ENCODE results near the gene ZNF593OS. TPM values are rescaled to one million over a fixed set of nuclear protein-coding genes. Genes with fewer than 3 reads are reported as not detected.
A peak's percentile ranks its signal among the peaks of the same experiment; 100 is the strongest.

ZNF593OS gene
- total and polyA plus RNA-seq, 5 donors, result 0.18 TPM; not detected in 4

DNA sequence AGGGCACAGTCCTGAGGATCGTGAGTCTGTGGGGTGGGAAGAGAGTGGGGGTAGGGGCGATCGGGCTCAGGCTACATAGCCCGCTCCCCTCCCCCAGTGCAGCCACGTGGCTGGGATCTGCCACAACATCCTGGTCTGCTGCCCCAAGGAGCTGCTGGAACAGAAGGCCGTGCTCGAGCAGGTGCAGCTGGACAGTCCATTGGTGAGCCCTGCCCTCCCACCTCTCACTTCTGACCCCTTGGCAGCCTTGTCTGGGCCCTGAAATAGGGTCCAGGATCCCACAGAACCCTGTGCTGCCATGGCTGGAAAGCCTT lies 10.7 kb upstream of the ZNF593OS start:
- intact Hi-C loops (cut with DNase I), result loop anchor here in 2 of 4 donors (10.0 kb wide), 1 partner anchor 142 kb away; no protein-coding TSS in a partner anchor
- H3K27me3 ChIP-seq (ENCODE audit: control insufficient read depth, insufficient read depth), result no peaks in the 10 kb centered on the region
- no peaks in the 10 kb centered on the region for H3K4me1 ChIP-seq (ENCODE audit: control insufficient read depth, insufficient read depth, low read length)
- 84% methylated on average over 7 of the region's 7 CpGs for WGBS
- ATAC-seq (no peak), DNase-seq (no peak)
- no peak overlapping the region for H3K27ac ChIP-seq (ENCODE audit: low read length)
- H3K4me3 ChIP-seq (ENCODE audit: low read length), result no peak overlapping the region
- H3K9me3 ChIP-seq (ENCODE audit: control insufficient read depth, low read length), result no peaks in the 10 kb centered on the region

DNA sequence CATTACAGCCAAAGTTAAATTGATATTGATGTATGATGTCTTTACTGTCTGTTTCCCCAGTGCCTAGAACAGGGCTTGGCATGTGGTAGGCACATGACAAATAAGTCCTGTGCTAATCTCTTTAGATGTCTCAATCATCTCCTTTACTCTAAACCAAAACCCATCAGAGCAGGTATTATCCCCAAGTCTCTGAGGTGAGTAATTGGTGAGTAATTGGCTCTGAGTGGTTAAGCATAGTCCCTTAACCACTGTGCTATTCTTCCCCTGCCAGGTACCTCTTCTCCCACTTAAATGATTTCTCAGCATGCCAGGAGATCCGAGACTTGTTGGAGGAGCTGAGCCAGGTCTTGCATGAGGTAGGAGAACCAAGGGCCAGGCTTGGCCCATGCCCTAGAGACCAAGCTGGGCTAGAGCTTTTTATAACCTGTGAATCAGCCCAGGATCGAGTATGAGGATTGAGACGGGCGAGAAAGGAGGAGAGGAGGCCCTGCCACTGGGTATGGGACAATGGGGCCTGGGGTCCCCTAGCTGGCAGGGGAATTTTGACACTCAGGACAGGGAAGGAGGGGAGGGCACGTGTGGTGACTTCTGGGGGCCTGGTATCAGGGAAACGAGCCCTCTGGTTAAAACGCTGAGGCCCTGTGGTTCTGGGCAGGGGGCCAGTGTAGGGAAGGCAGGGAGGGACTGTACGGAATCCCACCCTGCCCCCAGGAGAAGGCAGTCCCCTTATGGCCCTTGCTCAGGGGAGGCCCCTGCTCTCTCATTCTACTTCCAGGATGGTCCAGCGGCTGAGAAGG lies 10.2 kb upstream of the ZNF593OS start:
- Histone ChIP-seq H3K4me1 (ENCODE audit: control insufficient read depth, insufficient read depth, low read length) (no peaks in the 10 kb centered on the region), H3K27ac (ENCODE audit: low read length) (no peak overlapping the region), H3K9me3 (ENCODE audit: control insufficient read depth, low read length) (no peaks in the 10 kb centered on the region), H3K27me3 (ENCODE audit: control insufficient read depth, insufficient read depth) (no peaks in the 10 kb centered on the region), H3K4me3 (ENCODE audit: low read length) (no peak overlapping the region)
- DNase-seq (no peak), ATAC-seq (no peak)
- intact Hi-C loops (cut with DNase I), result loop anchor here in 2 of 4 donors (10.0 kb wide), 1 partner anchor 143 kb away; no protein-coding TSS in a partner anchor
- WGBS, result 64% methylated on average over 9 of the region's 9 CpGs

DNA sequence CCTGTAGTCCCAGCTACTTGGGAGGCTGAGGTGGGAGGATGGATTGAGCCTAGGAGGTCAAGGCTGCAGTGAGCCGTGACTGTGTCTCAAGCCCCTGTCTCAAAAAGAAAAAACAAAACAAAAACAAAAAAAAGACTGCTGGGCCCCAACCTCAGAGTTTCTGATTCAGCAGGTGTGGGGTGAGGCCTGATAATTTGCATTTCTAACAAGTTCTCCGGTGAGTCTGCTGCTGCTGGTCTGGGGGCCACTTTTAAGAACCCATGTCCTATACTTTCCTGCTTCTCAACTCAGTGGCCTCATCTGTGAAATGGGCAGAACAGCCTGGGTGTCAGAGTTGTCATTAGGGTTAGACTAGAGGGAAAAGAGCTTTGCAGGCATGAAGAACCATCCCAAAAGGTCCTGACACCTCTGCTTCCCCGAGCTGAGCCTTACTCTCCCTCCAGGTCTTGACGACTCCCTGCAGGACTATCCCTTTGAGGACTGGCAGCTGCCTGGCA lies 8.4 kb upstream of the ZNF593OS start:
- Histone ChIP-seq H3K4me1 (ENCODE audit: control insufficient read depth, insufficient read depth, low read length) (no peaks in the 10 kb centered on the region), H3K27me3 (ENCODE audit: control insufficient read depth, insufficient read depth) (no peaks in the 10 kb centered on the region), H3K9me3 (ENCODE audit: control insufficient read depth, low read length) (no peaks in the 10 kb centered on the region), H3K4me3 (ENCODE audit: low read length) (no peak overlapping the region), H3K27ac (ENCODE audit: low read length) (no peak overlapping the region)
- ATAC-seq, result no peak
- intact Hi-C loops (cut with DNase I), result loop anchor here in 2 of 4 donors (10.0 kb wide), 1 partner anchor 145 kb away; no protein-coding TSS in a partner anchor
- no peak for DNase-seq
- 79% methylated on average over 4 of the region's 4 CpGs for WGBS

DNA sequence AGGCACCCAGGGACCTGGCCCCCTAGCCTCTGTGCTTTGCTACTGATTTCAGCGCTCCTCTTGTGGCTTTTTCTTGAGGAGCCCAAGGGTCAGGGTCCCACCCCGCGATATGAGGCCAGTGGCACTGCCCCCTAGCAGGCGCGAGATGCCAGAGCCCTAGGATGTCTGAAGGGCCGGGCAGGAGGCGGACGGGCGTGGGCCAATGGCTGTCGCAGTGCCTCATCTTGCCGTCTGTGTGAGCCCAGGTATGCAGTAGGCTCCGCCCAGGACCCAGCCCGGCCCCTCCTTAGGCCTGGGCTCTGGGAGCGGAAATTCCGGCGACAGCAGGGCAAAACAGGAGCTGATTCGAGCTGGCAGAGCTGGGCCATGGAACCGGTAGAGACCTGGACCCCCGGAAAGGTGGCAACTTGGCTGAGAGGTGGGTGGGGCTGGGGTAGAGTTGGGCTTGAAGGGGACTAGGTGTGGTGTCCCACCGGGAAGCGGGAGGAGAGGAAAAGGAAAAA lies 5.6 kb upstream of the ZNF593OS start, which contains the start of gene CNKSR1:
Gene CNKSR1 (plus strand): TSS at position 310 of the 503 bp plus-strand sequence. CDS start 57 bp downstream, at position 367.
- H3K4me1 ChIP-seq (ENCODE audit: control insufficient read depth, insufficient read depth, low read length), result no peaks in the 10 kb centered on the region
- intact Hi-C loops (cut with DNase I), result no loop called here
- ATAC-seq (peak; percentile 40 to 53), DNase-seq (no peak)
- no peak within 1 kb of the TSS for H3K27ac ChIP-seq (ENCODE audit: low read length)
- no peaks in the 10 kb centered on the region for H3K9me3 ChIP-seq (ENCODE audit: control insufficient read depth, low read length)
- WGBS, result 42% methylated on average over 21 of the region's 21 CpGs
- no peaks in the 10 kb centered on the region for H3K27me3 ChIP-seq (ENCODE audit: control insufficient read depth, insufficient read depth)
- H3K4me3 ChIP-seq (ENCODE audit: low read length), result no peak within 1 kb of the TSS

DNA sequence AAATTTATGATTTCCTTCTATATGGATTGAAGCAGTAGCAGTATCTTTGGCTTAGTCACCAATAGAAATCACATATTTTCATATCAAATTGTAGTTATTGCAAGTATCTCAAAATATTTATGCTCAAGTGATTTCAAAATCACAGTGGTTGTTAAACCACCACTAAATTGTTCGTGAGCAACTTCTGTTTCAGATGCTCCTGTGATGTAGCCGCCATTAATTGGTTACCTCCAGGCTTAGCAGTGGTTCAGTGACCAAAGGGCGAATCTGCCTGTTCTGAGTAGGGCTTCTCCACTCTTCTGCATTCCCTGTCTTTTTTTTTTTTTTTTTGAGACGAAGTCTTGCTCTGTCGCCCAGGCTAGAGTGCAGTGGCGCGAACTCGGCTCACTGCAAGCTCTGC lies 3.7 kb upstream of the ZNF593OS start:
- no peak overlapping the region for H3K4me3 ChIP-seq (ENCODE audit: low read length)
- WGBS, result 93% methylated on average over 8 of the region's 8 CpGs
- no peaks in the 10 kb centered on the region for H3K27me3 ChIP-seq (ENCODE audit: control insufficient read depth, insufficient read depth)
- intact Hi-C loops (cut with DNase I), result no loop called here
- ATAC-seq (no peak), DNase-seq (no peak)
- peaks cover 2% of the 10 kb centered on the region for H3K4me1 ChIP-seq (ENCODE audit: control insufficient read depth, insufficient read depth, low read length)
- H3K27ac ChIP-seq (ENCODE audit: low read length), result no peak overlapping the region
- no peaks in the 10 kb centered on the region for H3K9me3 ChIP-seq (ENCODE audit: control insufficient read depth, low read length)

DNA sequence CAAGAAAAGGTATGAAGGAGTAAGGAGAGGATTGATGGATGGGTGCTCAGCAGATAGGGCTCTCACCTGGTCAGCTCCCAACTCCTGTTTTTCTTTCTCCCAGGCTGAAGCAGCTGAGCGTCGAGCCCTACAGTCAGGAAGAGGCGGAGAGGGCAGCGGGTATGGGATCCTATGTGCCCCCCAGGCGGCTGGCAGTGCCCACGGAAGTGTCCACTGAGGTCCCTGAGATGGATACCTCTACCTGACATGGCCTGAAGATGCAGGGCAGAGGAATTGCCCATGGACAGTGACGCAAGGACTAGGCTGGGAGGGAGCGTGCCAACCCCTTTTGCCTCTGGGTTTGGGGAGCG lies 1.2 kb downstream of the ZNF593OS start:
- peak overlapping the region; percentile 68 for H3K4me3 ChIP-seq (ENCODE audit: low read length)
- peaks cover 2% of the 10 kb centered on the region for H3K4me1 ChIP-seq (ENCODE audit: control insufficient read depth, insufficient read depth, low read length)
- H3K9me3 ChIP-seq (ENCODE audit: control insufficient read depth, low read length), result no peaks in the 10 kb centered on the region
- no peaks in the 10 kb centered on the region for H3K27me3 ChIP-seq (ENCODE audit: control insufficient read depth, insufficient read depth)
- WGBS, result 75% methylated on average over 9 of the region's 9 CpGs
- intact Hi-C loops (cut with DNase I), result no loop called here
- DNase-seq, result peak in 1 of 3 donors; percentile 41
- ATAC-seq, result no peak
- H3K27ac ChIP-seq (ENCODE audit: low read length), result no peak overlapping the region

DNA sequence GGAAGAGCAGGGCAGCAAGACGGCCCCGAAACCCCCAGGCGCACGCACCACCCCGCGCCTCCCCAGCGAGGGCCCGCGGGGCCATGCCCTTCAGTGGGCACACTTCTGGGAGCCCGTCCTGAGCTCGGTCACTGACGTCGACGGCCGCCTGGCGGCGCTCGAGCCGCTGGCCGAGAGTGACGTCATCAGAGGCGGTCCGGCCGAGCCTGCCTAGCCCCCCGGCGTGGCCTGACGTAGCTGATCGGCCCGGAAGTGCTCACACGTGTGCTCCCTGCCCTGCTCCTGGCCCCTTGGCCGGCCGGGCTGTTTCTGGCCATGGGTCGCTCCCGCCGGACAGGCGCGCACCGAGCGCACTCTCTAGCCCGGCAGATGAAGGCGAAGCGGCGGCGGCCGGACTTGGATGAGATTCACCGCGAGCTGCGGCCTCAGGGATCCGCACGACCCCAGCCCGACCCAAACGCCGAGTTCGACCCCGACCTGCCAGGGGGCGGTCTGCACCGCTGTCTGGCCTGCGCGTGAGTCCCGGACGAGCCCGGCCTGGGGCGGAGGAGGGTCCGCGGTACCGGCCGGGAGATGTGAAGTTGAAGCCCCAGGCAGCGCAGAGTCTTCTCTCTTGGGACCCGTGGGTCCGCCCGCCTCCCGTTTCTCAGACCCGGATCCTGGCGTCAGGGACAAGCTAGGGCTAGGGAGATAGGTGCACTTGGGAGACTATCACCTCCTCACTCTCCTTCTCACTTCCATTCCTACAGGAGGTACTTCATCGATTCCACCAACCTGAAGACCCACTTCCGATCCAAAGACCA lies 1.8 kb downstream of the ZNF593OS start, which contains the start of gene ZNF593:
Gene ZNF593 (plus strand): TSS at position 240 of the 803 bp plus-strand sequence. CDS start 76 bp downstream, at position 316.
- intact Hi-C loops (cut with DNase I), result loop anchor here in 2 of 4 donors (10.0 kb wide), 2 partner anchors 65 to 155 kb away; partner anchors contain the start of gene CEP85 (in 1 of the 2)
- DNase-seq, result peak; percentile 95 to 97 (median 97)

DNA sequence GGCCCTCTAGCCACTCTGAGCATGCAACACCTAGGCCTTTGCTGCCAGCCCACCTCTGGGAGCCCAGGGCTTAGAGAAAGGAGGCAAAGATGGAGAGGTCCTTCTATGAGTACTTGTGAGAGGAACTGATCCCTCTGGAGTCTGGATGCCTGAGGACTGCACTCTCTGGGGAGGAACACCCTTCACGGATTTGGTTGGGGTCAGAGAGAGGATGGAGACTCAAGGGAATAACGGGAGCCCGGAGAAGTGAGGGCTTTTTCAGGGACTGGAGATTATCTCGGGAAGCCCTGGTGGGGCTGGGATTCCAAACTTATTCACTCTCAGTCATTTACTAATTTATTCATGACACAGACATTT lies 2.5 kb downstream of the ZNF593OS start:
- DNase-seq, result no peak
- peaks cover 2% of the 10 kb centered on the region for H3K4me1 ChIP-seq (ENCODE audit: control insufficient read depth, insufficient read depth, low read length)
- no peaks in the 10 kb centered on the region for H3K9me3 ChIP-seq (ENCODE audit: control insufficient read depth, low read length)
- intact Hi-C loops (cut with DNase I), result loop anchor here in 2 of 4 donors (10.0 kb wide), 2 partner anchors 66 to 156 kb away; partner anchors contain the start of gene CEP85 (in 1 of the 2)
- peak overlapping the region; percentile 68 for H3K4me3 ChIP-seq (ENCODE audit: low read length)
- no peak for ATAC-seq
- WGBS, result 29% methylated on average over 4 of the region's 4 CpGs
- H3K27me3 ChIP-seq (ENCODE audit: control insufficient read depth, insufficient read depth), result no peaks in the 10 kb centered on the region
- H3K27ac ChIP-seq (ENCODE audit: low read length), result no peak overlapping the region

More for the DNA sequence above, 1.8 kb downstream of the ZNF593OS start, which contains the start of gene ZNF593:
- Histone ChIP-seq H3K9me3 (ENCODE audit: control insufficient read depth, low read length) (no peaks in the 10 kb centered on the region), H3K27ac (ENCODE audit: low read length) (peak within 1 kb of the TSS; percentile 39), H3K4me3 (ENCODE audit: low read length) (peak within 1 kb of the TSS; percentile 68), H3K27me3 (ENCODE audit: control insufficient read depth, insufficient read depth) (no peaks in the 10 kb centered on the region), H3K4me1 (ENCODE audit: control insufficient read depth, insufficient read depth, low read length) (peaks cover 2% of the 10 kb centered on the region)
- peak; percentile 97 for ATAC-seq
- WGBS, result under 1% methylated on average over 76 of the region's 76 CpGs

DNA sequence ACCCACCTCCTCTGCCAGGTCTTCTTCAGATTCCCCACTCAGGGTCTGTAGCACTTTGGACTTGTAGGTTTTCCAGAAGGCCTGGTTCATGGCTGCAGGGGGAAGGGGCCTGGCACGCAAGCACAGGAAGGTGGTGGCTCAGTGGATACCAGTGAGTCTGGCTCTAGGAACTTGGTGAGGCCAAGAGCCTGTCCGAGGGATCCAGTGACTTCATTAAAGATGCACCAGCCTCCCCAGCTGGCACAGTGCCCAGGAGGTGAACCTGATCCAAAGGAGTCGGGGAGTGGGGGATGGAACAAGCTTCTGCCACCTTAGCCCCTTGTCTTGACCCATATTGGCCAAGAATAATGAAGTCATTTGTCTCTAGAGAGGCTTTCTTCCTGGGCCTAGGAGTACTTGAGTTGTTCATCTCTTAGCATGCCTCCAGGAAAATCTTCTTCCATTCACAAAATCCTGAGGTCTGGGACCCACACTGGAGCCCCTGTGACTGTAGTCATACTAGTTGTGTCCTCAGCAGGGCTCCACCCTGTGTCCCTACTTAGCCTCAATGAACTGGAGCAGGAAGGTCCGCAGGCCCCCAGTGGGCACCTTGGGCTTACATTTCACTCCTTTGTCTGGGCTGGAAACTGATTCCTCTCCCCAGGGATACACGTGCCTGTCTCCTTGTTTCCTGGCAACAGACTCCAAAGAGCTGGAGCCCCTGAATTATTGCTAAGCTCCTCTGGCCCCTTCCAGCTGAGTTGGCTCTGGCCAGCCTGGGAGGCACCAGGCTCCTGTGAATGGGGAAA lies 3.0 kb downstream of the ZNF593OS start, which contains the start of gene C1orf232:
Gene C1orf232 (minus strand): TSS at position 554 of the 788 bp plus-strand sequence. CDS start 464 bp downstream, at position 90.
- no peak for ATAC-seq

More for the DNA sequence above, 3.0 kb downstream of the ZNF593OS start, which contains the start of gene C1orf232:
- H3K27ac ChIP-seq (ENCODE audit: low read length), result peak within 1 kb of the TSS; percentile 39
- DNase-seq, result peak in 2 of 3 donors; percentile 60 to 64
- intact Hi-C loops (cut with DNase I), result loop anchor here in 2 of 4 donors (10.0 kb wide), 2 partner anchors 66 to 156 kb away; partner anchors contain the start of gene CEP85 (in 1 of the 2)
- no peaks in the 10 kb centered on the region for H3K27me3 ChIP-seq (ENCODE audit: control insufficient read depth, insufficient read depth)
- 54% methylated on average over 5 of the region's 5 CpGs for WGBS
- no peaks in the 10 kb centered on the region for H3K9me3 ChIP-seq (ENCODE audit: control insufficient read depth, low read length)
- peak within 1 kb of the TSS; percentile 68 for H3K4me3 ChIP-seq (ENCODE audit: low read length)
- H3K4me1 ChIP-seq (ENCODE audit: control insufficient read depth, insufficient read depth, low read length), result peaks cover 2% of the 10 kb centered on the region

Data from right cardiac atrium (tissue), 5 donors.